ENCODE data around the gene PRKAG2.
A peak's percentile ranks its signal among the peaks of the same experiment; 100 is the strongest.
"Not testable (repeated sequence)": the region's sequence is repeated elsewhere in the genome, so short reads cannot be mapped to it uniquely, and the experiment has no call there.

Gene PRKAG2

DNA sequence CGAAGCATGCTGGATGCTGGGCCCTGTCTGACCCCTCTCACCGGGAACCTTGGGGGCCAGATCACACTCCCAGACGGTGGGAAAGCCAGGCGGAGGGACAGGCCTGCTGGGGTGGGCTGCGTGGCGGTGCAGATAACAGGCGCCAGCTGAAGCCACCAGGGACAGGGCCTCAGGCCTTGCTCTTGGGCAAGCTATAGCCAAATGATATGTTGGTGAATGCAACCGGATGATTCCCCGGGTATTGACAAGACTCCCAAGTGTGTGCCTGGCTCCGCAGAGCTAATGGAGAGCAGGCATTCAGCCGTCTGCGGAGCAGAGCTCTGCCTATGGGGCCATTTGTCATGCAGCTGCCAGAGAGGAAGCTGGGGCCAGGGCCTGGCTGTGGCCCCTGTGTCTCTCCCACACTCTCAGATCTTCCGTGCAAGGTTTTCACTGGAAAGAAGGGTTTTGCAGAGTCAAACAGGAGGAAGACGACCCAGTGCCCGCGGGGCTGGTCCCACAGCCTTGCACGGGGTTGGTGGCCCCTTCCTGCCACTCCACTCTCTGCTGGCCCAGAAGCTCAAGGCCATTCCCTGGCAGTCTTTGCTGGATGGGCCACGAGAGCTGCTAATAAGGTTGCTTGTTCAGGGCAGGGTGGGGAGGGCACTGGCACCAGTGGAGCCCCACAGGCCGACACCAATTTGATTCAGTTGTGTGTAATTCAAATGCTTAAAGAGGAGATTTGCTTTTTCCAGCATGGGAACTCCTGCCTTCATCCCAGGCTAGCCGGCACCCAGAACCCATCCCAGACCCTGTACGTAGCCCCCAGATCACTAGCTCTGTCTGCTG, 91.8 kb downstream of the PRKAG2 start:
- Mint-ChIP-seq H3K27me3 (no peaks in the 10 kb centered on the region), H3K9me3 (no peaks in the 10 kb centered on the region), H3K27ac (peak overlapping the region in 1 of 2 donors; percentile 13), H3K4me3 (no peak overlapping the region), H3K4me1 (peaks cover 28% of the 10 kb centered on the region)
- ATAC-seq (no peak), DNase-seq (no peak)

- H3K27me3 Mint-ChIP-seq, result no peaks in the 10 kb centered on the region
- peaks cover 28% of the 10 kb centered on the region for H3K4me1 Mint-ChIP-seq
- H3K4me3 Mint-ChIP-seq, result peak overlapping the region in 1 of 2 donors; percentile 5
- H3K9me3 Mint-ChIP-seq, result no peaks in the 10 kb centered on the region
- no peak for DNase-seq
- H3K27ac Mint-ChIP-seq, result no peak overlapping the region
- no peak for ATAC-seq
Observed at GRCh38 chr7:151783958-151784575, 92.8 kb downstream of the PRKAG2 start.

DNA sequence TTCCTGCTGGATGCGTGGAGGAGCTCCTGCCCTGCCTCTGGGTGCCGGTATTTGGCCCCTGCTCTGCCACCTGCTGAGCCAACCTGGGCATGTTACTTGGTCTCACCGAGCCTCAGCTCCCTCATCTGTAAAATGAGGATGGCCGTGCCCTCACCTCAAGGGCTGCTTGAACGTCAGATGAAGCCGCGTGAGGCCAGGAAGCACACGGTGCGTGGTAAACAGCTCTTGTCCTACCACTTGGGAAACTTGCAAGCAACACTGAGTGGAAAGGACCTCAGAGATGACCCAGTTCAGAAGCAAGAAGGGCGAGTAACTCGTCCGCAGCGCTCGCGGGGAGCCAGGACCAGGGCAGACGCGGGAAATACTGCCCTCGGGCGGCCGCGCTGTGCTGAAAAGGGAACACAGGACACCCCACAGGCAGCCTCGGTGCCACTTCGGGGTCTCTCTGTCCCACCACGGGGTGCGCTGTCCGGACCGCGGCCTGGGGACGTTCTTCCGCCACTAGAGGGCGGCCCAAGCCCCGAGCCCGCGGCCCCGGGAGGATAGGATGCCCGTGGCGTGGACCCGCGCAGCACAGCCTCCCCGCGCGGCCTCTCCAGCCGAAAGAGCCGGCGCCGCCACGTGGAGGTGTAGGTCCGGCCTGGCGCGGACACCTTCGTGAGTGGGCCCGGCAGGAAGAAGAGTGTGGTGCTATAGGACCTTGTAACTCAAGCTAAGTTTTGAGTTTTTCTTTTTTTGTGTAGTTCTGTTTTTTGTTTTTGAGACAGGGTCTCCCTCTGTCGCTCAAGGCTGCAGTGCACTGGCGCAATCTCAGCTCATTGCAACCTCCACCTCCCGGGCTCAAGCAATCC, 94.1 kb downstream of the PRKAG2 start:
- Mint-ChIP-seq H3K27me3 (no peaks in the 10 kb centered on the region), H3K9me3 (no peaks in the 10 kb centered on the region), H3K4me3 (peak overlapping the region; percentile 83 to 85), H3K27ac (peak overlapping the region; percentile 77 to 95), H3K4me1 (peaks cover 31% of the 10 kb centered on the region)
- DNase-seq (peak; percentile 85), ATAC-seq (peak; percentile 95)

- H3K9me3 Mint-ChIP-seq, ATAC-seq, DNase-seq, H3K27me3 Mint-ChIP-seq: not testable (repeated sequence)
- H3K27ac Mint-ChIP-seq, result peak overlapping the region; percentile 54 to 67
- H3K4me1 Mint-ChIP-seq, result peaks cover 27% of the 10 kb centered on the region
- H3K4me3 Mint-ChIP-seq, result peak overlapping the region; percentile 83 to 85
Observed at GRCh38 chr7:151782256-151782597, 94.7 kb downstream of the PRKAG2 start.

- Mint-ChIP-seq H3K9me3 (no peaks in the 10 kb centered on the region), H3K27me3 (no peaks in the 10 kb centered on the region), H3K4me3 (no peak overlapping the region), H3K27ac (peak overlapping the region in 1 of 2 donors; percentile 63), H3K4me1 (peaks cover 27% of the 10 kb centered on the region)
- DNase-seq (no peak), ATAC-seq (no peak)
Observed at GRCh38 chr7:151781161-151781845, 95.6 kb downstream of the PRKAG2 start.

DNA sequence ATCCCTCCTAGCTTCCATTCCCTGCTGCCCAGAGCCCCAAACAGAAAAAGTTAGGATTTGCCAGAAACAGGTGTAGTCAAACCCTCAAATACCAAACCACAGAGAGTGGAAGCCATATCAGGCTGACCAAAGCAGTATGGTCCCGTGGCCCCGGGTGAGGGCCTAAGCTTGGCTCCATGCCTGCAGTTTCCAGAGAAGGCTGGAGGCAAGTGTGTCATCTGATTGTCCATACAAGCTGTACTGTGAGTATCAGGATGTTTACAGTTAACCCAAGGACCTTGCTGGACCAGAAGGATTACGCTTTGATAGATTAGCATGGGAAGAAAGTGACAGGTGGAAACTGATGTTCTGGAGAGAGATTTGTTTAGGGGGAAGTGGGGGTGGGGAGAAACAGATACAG, 96.3 kb downstream of the PRKAG2 start:
- H3K9me3 Mint-ChIP-seq, result no peaks in the 10 kb centered on the region
- no peaks in the 10 kb centered on the region for H3K27me3 Mint-ChIP-seq
- DNase-seq, result no peak
- H3K4me3 Mint-ChIP-seq, result no peak overlapping the region
- H3K27ac Mint-ChIP-seq, result no peak overlapping the region
- peaks cover 27% of the 10 kb centered on the region for H3K4me1 Mint-ChIP-seq
- ATAC-seq, result no peak

GRCh38 chr7:151779678-151780077, 97.2 kb downstream of the PRKAG2 start:
- DNase-seq (no peak), ATAC-seq (no peak)
- no peaks in the 10 kb centered on the region for H3K9me3 Mint-ChIP-seq
- no peaks in the 10 kb centered on the region for H3K27me3 Mint-ChIP-seq
- H3K4me1 Mint-ChIP-seq, result peaks cover 27% of the 10 kb centered on the region
- H3K27ac Mint-ChIP-seq, result peak overlapping the region; percentile 12 to 58
- H3K4me3 Mint-ChIP-seq, result no peak overlapping the region

DNA sequence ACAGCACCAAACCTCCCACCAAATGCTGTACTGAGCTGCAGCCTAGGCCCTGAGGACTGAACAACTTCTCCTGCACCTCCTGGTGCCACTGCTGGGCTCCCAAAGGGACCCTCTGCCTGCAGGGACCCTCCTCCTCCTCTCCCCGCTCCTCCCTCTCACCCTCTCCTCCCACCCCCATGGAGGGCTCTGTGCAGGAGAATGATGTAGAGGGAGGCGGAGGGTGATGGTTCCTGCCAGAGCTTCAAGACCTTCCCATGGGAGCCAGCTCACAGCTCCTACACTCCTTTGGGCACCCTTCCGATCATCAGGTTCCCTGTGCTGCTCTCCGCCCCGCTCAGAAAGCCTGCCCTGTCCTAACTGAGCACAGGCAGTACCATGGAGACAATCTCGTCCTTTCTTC, 97.7 kb downstream of the PRKAG2 start:
- Mint-ChIP-seq H3K27ac (peak overlapping the region in 1 of 2 donors; percentile 58), H3K9me3 (no peaks in the 10 kb centered on the region), H3K4me3 (no peak overlapping the region), H3K4me1 (peaks cover 27% of the 10 kb centered on the region), H3K27me3 (no peaks in the 10 kb centered on the region)
- no peak for ATAC-seq
- DNase-seq, result no peak

DNA sequence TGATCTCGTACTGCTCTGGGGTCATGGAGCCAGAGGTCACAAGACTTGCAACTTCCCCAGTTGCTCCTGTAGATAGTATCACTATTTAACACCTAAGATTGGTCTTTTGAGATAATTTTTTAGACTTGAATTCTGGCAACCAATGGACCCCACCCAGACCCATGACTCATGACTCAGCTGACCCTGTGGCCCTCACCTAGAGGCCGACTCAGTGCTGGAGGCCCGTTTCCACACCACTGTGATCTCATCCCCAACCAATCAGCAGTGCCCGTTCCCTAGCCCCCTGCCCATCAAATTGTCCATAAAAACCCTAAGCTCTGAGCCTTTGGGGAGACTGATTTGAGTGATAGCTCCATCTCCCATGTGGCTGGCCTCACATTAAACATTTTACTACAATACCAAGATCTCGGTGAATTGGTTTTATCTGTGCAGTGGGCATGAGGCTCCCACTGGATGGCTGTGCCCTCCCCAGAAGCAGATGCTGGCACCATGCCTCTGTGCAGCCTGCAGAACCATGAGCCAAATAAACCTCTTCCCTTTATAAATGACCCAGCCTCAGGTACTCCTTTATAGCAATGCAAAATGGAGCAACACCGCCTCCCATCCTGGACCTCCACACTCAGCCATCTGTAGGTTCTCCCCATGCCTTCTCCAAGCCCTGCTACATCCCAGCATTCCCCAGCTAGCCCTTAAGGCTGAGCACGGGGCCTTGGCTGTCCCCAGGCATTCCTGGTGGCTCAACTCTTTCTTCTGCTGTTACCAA, 98.8 kb downstream of the PRKAG2 start:
- Mint-ChIP-seq H3K27ac (no peak overlapping the region), H3K4me3 (no peak overlapping the region), H3K9me3 (no peaks in the 10 kb centered on the region), H3K27me3 (no peaks in the 10 kb centered on the region), H3K4me1 (peaks cover 24% of the 10 kb centered on the region)
- ATAC-seq, result no peak
- DNase-seq, result no peak

- Mint-ChIP-seq H3K27me3 (no peaks in the 10 kb centered on the region), H3K4me1 (peaks cover 22% of the 10 kb centered on the region), H3K9me3 (no peaks in the 10 kb centered on the region), H3K4me3 (no peak overlapping the region), H3K27ac (no peak overlapping the region)
- DNase-seq (no peak), ATAC-seq (no peak)
Observed at GRCh38 chr7:151777495-151777880, 99.4 kb downstream of the PRKAG2 start.

DNA sequence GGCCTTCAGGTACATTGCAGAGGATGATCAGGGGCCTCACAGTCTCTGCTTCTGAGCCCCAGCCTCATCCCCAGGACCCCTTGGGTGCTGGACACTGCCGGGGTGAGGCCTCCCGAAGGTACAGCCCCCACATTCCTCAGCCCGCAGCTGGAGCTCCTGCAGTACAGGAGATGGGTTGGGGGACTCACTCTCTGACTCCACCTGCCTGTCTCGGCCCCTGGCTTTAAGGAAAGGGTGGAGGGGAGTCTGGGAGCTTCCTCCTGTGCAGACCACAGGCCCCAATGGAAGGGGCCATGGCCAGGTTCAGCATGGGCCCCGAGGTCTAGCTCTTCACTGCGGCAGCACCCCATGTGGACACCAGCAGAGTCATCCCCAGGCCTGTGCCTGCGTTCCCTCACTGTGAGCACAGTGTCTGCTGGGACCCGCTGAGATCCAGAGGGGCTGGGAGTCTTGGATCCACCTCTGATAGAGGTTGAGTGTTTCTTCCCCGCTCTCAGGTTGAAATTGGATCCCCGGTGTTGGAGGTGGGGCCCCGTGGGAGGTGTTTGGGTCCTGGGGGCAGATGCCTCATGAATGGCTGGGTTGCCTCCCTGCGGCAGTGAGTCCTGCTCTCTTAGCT, 99.9 kb downstream of the PRKAG2 start:
- Mint-ChIP-seq H3K27me3 (no peaks in the 10 kb centered on the region), H3K4me3 (no peak overlapping the region), H3K27ac (no peak overlapping the region), H3K4me1 (peaks cover 25% of the 10 kb centered on the region), H3K9me3 (no peaks in the 10 kb centered on the region)
- ATAC-seq (no peak), DNase-seq (no peak)

GRCh38 chr7:151776446-151776845, 100.5 kb downstream of the PRKAG2 start:
- DNase-seq (no peak), ATAC-seq (peak; percentile 44)
- H3K4me1 Mint-ChIP-seq, result peaks cover 29% of the 10 kb centered on the region
- no peak overlapping the region for H3K4me3 Mint-ChIP-seq
- H3K9me3 Mint-ChIP-seq, result no peaks in the 10 kb centered on the region
- H3K27ac Mint-ChIP-seq, result peak overlapping the region in 1 of 2 donors; percentile 8
- H3K27me3 Mint-ChIP-seq, result no peaks in the 10 kb centered on the region

DNA sequence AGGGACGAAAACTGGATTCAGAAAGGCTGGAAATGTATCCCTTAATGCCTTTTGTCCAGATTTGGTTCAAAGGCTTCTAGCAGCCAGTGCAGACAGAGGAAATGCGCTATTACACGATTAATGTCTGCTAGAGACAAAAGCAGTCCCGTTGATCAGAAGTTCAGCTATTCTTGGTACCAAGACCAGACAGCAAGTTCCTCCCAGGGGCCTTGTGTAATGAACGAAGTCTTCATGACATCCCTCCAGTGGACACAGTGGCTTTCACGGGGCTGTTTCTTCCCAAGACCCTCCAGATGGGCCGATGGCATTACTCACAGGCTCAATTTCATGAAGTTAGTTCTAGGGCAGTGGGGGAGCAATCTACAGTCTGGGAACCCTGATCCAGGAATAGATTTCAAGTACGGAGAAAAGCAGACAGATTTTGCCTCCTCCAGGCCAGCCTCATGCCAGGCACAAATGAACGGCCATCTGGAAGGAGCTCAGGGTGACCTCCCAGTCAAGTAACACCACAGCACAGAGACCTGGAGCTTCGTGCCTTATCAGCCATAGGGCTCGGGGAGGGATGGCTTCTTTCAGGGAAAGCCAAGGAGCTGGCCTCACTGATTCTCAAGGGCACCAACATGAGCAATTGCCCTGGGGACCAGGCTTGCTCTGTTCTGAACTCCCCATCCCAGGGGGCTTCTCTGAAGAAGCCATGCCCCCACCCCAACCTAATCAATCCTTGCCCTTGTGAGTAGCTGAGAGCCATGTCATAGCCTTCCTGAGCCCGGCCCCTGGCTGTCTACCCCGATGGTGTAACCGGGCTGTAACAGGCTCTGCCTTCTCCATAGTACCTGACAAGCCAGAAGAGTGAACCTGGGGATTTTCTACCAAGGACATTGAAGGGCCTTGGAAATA, 101.1 kb downstream of the PRKAG2 start:
- peak; percentile 4 for ATAC-seq
- Mint-ChIP-seq H3K27ac (peak overlapping the region in 1 of 2 donors; percentile 22), H3K27me3 (no peaks in the 10 kb centered on the region), H3K4me1 (peaks cover 32% of the 10 kb centered on the region), H3K4me3 (no peak overlapping the region), H3K9me3 (no peaks in the 10 kb centered on the region)
- DNase-seq, result no peak

- H3K4me3 Mint-ChIP-seq, result no peak overlapping the region
- H3K27me3 Mint-ChIP-seq, result no peaks in the 10 kb centered on the region
- ATAC-seq, result no peak
- H3K4me1 Mint-ChIP-seq, result peaks cover 37% of the 10 kb centered on the region
- H3K27ac Mint-ChIP-seq, result no peak overlapping the region
- H3K9me3 Mint-ChIP-seq, result no peaks in the 10 kb centered on the region
- DNase-seq, result no peak
Observed at GRCh38 chr7:151774951-151775350, 102.0 kb downstream of the PRKAG2 start.

Data from stimulated activated naive CD8-positive, alpha-beta T cell treated with anti-CD3 and anti-CD28 coated beads, Interleukin-15, amount 100 ng/mL, for 72 hours (primary cell).